Peyer's patch (tissue), 4 donors: Measurements from ENCODE around the gene LRRTM2. TPM values are rescaled to one million over a fixed set of nuclear protein-coding genes. Genes with fewer than 3 reads are reported as not detected.
"Not testable (repeated sequence)": the region's sequence is repeated elsewhere in the genome, so short reads cannot be mapped to it uniquely, and the experiment has no call there.

Source experiments
- DNase-seq, 3 donors: peaks; one replicate each; pipeline ENCODE4 v3.0.0-alpha.2; 2017 to 2019
- H3K27ac ChIP-seq, 4 donors: fragments of 200-600 bp; sonication (generic); one replicate each; pipeline ENCODE4 v1.5.1; 2016 to 2019
- H3K27me3 ChIP-seq, 2 donors: fragments of 200-600 bp; sonication (generic); one replicate each; pipeline ENCODE4 v1.5.1; 2019
- H3K36me3 ChIP-seq, 3 donors: fragments of 200-600 bp; sonication (generic); one replicate each; pipeline ENCODE4 v1.5.1; 2016 to 2019
- H3K4me1 ChIP-seq, 4 donors: fragments of 200-600 bp; sonication (generic); one replicate each; pipeline ENCODE4 v1.5.1; 2016 to 2019
- H3K4me3 ChIP-seq, 4 donors: fragments of 200-600 bp; sonication (generic); 1 replicate in 3 of 4; 2 replicates in 1 of 4; pipeline ENCODE4 v1.5.1; 2016 to 2019; ENCODE audit warnings: mild to moderate bottlenecking in 1 of 4
- H3K9me3 ChIP-seq, 4 donors: fragments of 200-600 bp; sonication (generic); one replicate each; pipeline ENCODE4 v1.5.1; 2016 to 2019; ENCODE audit warnings: mild to moderate bottlenecking in 1 of 4
- CTCF ChIP-seq, 6 experiments: fragments of 450-650 bp in 4 of 6; fragments of 200-600 bp in 2 of 6; sonication (generic) in 1 of 6; IDR thresholded peaks; one replicate each; pipeline ENCODE4 v1.5.1; 2017 to 2019; ENCODE audit warnings: antibody characterized with exemption in 6 of 6, mild to moderate bottlenecking in 3 of 6, moderate library complexity in 1 of 6
- POLR2A ChIP-seq, 2 donors: fragments of 450-650 bp; IDR thresholded peaks; one replicate each; pipeline ENCODE4 v1.5.1; 2017; ENCODE audit warnings: antibody characterized with exemption in 2 of 2, mild to moderate bottlenecking in 2 of 2, moderate library complexity in 2 of 2
- total RNA-seq, 4 donors: library from RNA; depleted of rRNA; stranded (reverse); fragments of >200 nt; gene quantifications; one replicate each; pipeline ENCODE4 v1.1.0, GENCODE V29; 2016

Gene LRRTM2
- total RNA-seq, 4 donors from 2014 or later: 4.1 TPM; not detected in 3

GRCh38 chr5:138841531-138841930, 33.6 kb downstream of the LRRTM2 start:
- DNase-seq: no peak
- H3K4me3 ChIP-seq: no peak overlapping the region
- H3K4me1 ChIP-seq: peaks cover 0 to 10% (median 0%) of the 10 kb centered on the region in 4 donors
- TF ChIP-seq CTCF (IDR thresholded peaks at IDR 0.05): no peak
- TF ChIP-seq POLR2A (IDR thresholded peaks at IDR 0.05): no peak
- no peaks in the 10 kb centered on the region for H3K9me3 ChIP-seq
- H3K36me3 ChIP-seq: no peaks in the 10 kb centered on the region
- no peaks in the 10 kb centered on the region for H3K27me3 ChIP-seq
- H3K27ac ChIP-seq: no peak overlapping the region

GRCh38 chr5:138840103-138840502, 35.0 kb downstream of the LRRTM2 start:
- TF ChIP-seq POLR2A (IDR thresholded peaks at IDR 0.05) (no peak), CTCF (IDR thresholded peaks at IDR 0.05) (no peak)
- H3K36me3 ChIP-seq: no peaks in the 10 kb centered on the region
- H3K9me3 ChIP-seq: no peaks in the 10 kb centered on the region
- no peak for DNase-seq
- peaks cover 0 to 10% (median 0%) of the 10 kb centered on the region in 4 donors for H3K4me1 ChIP-seq
- no peak overlapping the region for H3K27ac ChIP-seq
- H3K4me3 ChIP-seq: no peak overlapping the region
- no peaks in the 10 kb centered on the region for H3K27me3 ChIP-seq

GRCh38 chr5:138837160-138837559, 38.0 kb downstream of the LRRTM2 start:
- no peak for DNase-seq
- no peak overlapping the region for H3K4me3 ChIP-seq
- H3K9me3 ChIP-seq: no peaks in the 10 kb centered on the region
- no peak overlapping the region for H3K27ac ChIP-seq
- no peaks in the 10 kb centered on the region for H3K27me3 ChIP-seq
- H3K4me1 ChIP-seq: no peaks in the 10 kb centered on the region
- TF ChIP-seq POLR2A (IDR thresholded peaks at IDR 0.05) (no peak), CTCF (IDR thresholded peaks at IDR 0.05) (no peak)
- no peaks in the 10 kb centered on the region for H3K36me3 ChIP-seq

- DNase-seq, H3K4me1 ChIP-seq, H3K36me3 ChIP-seq, H3K27ac ChIP-seq, H3K27me3 ChIP-seq, H3K4me3 ChIP-seq, H3K9me3 ChIP-seq: not testable (repeated sequence)
Observed at GRCh38 chr5:138834853-138835252, 40.3 kb downstream of the LRRTM2 start.

GRCh38 chr5:138833726-138834480, 41.2 kb downstream of the LRRTM2 start:
- TF ChIP-seq POLR2A (IDR thresholded peaks at IDR 0.05) (no peak), CTCF (IDR thresholded peaks at IDR 0.05) (no peak)
- peaks cover 0 to 3% (median 0%) of the 10 kb centered on the region in 3 donors for H3K36me3 ChIP-seq

GRCh38 chr5:138833080-138833479, 42.1 kb downstream of the LRRTM2 start:
- DNase-seq: no peak
- no peaks in the 10 kb centered on the region for H3K27me3 ChIP-seq
- no peak overlapping the region for H3K4me3 ChIP-seq
- no peak overlapping the region for H3K27ac ChIP-seq
- no peak for TF ChIP-seq CTCF (IDR thresholded peaks at IDR 0.05)
- TF ChIP-seq POLR2A (IDR thresholded peaks at IDR 0.05): no peak
- peaks cover 0 to 12% (median 0%) of the 10 kb centered on the region in 3 donors for H3K36me3 ChIP-seq
- H3K4me1 ChIP-seq: no peaks in the 10 kb centered on the region
- no peaks in the 10 kb centered on the region for H3K9me3 ChIP-seq

More at GRCh38 chr5:138833726-138834480, 41.2 kb downstream of the LRRTM2 start:
- H3K27ac ChIP-seq: no peak overlapping the region
- no peaks in the 10 kb centered on the region for H3K9me3 ChIP-seq
- no peaks in the 10 kb centered on the region for H3K27me3 ChIP-seq
- H3K4me1 ChIP-seq: no peaks in the 10 kb centered on the region
- DNase-seq: no peak
- no peak overlapping the region for H3K4me3 ChIP-seq
